ENCODE data around the gene PKP4.

PKP4 gene

DNA sequence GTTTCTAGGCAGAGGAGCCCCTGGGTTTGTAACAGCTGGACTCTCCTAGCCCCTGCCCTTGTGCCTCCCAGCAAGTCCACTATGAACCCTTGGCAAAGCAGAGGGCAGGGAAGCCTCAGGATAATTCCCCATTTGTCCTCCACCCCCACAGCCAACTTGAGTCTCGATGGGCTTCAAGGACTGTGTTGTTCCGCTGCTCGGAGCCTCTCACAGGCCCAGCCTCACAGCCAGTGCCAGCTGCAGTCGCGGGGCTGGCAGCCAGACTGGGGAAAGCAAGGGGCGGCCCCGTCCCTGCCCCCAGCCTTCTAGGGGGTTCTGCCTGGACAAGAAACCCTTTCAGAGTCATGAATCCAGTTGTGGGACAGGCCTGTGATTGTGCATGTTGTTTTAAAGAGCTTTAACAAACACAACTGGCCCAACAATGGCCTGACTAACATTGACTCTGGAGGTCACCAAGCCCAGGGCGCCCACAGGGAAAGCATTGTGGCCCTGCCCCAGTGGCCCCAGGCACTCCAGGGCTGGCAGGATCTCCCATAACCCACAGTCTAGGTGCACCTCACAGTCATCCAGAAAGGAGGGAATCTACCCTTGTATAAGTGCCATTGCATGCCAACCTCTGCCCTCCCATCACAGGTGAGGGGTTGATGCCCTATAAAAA lies 266.6 kb downstream of the PKP4 start:
- Histone ChIP-seq H3F3A (ENCODE audit: insufficient read depth) (no peaks in the 10 kb centered on the region), H3K27me3 (ENCODE audit: low read length) (no peaks in the 10 kb centered on the region), H3K4me2 (ENCODE audit: low read depth, low read length, poor library complexity, severe bottlenecking) (no peak overlapping the region), H2AFZ (ENCODE audit: low read depth, low read length, severe bottlenecking) (no peak overlapping the region), H3K9me2 (replicated peaks; ENCODE audit: insufficient read depth, low read length) (no peaks in the 10 kb centered on the region), H3K36me3 (ENCODE audit: low read length) (no peaks in the 10 kb centered on the region), H3K9me3 (ENCODE audit: insufficient read depth, low read length) (no peaks in the 10 kb centered on the region), H3K27ac (ENCODE audit: low read depth, low read length) (no peak overlapping the region), H3K79me2 (ENCODE audit: insufficient read depth, low read length) (no peaks in the 10 kb centered on the region), H3K9ac (ENCODE audit: low read length) (no peak overlapping the region), H3K4me3 (ENCODE audit: insufficient read depth, low read length, poor library complexity, severe bottlenecking) (no peak overlapping the region), H4K20me1 (ENCODE audit: low read depth, low read length) (no peaks in the 10 kb centered on the region)
- no peak for TF ChIP-seq EZH2phosphoT487 (conservative IDR thresholded peaks at IDR 0.05; ENCODE audit: low read length)
- TF ChIP-seq, protein P1, sequence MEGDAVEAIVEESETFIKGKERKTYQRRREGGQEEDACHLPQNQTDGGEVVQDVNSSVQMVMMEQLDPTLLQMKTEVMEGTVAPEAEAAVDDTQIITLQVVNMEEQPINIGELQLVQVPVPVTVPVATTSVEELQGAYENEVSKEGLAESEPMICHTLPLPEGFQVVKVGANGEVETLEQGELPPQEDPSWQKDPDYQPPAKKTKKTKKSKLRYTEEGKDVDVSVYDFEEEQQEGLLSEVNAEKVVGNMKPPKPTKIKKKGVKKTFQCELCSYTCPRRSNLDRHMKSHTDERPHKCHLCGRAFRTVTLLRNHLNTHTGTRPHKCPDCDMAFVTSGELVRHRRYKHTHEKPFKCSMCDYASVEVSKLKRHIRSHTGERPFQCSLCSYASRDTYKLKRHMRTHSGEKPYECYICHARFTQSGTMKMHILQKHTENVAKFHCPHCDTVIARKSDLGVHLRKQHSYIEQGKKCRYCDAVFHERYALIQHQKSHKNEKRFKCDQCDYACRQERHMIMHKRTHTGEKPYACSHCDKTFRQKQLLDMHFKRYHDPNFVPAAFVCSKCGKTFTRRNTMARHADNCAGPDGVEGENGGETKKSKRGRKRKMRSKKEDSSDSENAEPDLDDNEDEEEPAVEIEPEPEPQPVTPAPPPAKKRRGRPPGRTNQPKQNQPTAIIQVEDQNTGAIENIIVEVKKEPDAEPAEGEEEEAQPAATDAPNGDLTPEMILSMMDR (IDR thresholded peaks at IDR 0.05; ENCODE audit: insufficient read depth, low read length, poor library complexity, severe bottlenecking): no peak

DNA sequence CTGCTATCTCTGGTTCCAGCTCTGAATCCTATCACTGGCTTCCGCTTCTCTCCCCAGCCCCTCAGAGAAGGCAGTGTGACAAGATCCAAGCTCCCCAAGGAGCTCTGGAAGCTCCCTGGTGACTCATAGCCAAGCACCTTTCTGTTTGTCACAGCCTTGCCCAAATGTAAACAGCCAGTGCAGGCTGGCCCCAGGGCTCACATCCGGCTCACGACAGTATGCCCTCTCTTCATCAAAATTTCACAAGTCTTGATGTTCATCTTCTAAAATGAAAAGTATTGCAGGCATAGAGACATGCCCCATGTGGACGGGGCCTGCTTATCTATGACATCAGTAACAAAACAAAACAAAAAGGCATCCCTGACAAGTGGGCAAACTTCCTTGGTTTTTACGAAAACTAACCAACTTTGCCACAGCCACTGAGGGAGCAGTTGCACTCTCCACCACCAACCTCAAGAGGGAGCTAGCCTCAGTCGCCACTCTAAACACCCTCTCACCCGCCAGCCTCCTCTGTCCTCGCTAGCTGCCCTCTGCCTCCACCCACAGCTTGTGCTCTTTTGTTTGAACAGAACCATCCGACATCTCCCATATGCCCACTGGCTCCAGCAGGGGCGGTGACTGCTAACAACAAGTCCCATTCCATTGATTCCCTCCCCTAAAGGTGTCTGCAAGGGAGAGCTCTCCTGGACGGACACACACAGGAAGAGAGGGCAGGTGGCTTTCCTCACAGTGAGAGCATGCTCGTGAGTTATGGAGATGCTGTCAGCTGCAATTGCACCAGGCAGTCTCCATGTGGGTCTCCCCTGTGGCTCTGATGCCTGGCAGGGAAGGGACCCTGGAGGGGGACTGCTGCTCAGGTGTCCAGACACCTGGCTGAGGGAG lies 267.4 kb downstream of the PKP4 start:
- Histone ChIP-seq H3K79me2 (ENCODE audit: insufficient read depth, low read length) (no peaks in the 10 kb centered on the region), H3K9ac (ENCODE audit: low read length) (no peak overlapping the region), H3K27me3 (ENCODE audit: low read length) (no peaks in the 10 kb centered on the region), H3K4me3 (ENCODE audit: insufficient read depth, low read length, poor library complexity, severe bottlenecking) (no peak overlapping the region), H3K9me2 (replicated peaks; ENCODE audit: insufficient read depth, low read length) (no peaks in the 10 kb centered on the region), H3F3A (ENCODE audit: insufficient read depth) (no peaks in the 10 kb centered on the region), H3K36me3 (ENCODE audit: low read length) (no peaks in the 10 kb centered on the region), H3K27ac (ENCODE audit: low read depth, low read length) (no peak overlapping the region), H2AFZ (ENCODE audit: low read depth, low read length, severe bottlenecking) (no peak overlapping the region), H3K4me2 (ENCODE audit: low read depth, low read length, poor library complexity, severe bottlenecking) (no peak overlapping the region), H3K9me3 (ENCODE audit: insufficient read depth, low read length) (no peaks in the 10 kb centered on the region), H4K20me1 (ENCODE audit: low read depth, low read length) (no peaks in the 10 kb centered on the region)
- TF ChIP-seq, protein P1 (IDR thresholded peaks at IDR 0.05; ENCODE audit: insufficient read depth, low read length, poor library complexity, severe bottlenecking): no peak
- no peak for TF ChIP-seq EZH2phosphoT487 (conservative IDR thresholded peaks at IDR 0.05; ENCODE audit: low read length)

DNA sequence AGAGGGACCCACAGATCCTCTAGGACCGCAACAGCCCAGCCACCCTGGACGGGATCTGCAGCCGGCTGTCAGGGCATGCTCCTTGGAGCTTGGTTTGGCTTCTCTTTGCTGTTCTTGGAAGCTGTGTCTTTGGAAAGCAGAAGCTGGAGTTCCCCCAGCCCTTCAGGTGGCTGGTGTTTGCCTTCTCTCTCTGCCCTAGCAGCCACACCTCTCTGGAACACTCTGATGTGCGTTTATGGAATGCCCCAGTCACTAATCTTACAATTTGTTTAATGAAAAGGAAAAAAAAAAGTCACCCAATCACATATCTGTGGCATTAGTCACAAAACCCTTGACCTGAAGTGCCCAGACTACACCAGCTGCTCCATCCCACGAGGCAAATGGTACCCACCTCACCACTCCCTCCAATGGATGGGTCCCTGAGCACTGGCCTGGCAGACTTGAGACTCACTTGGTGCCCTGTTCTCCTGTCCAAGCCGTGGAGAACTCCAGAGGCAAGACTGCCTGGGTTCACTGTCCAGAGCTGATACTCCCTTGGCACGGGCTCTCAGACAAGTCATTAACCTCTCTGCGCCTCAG lies 268.1 kb downstream of the PKP4 start:
- H3K27me3 ChIP-seq (ENCODE audit: low read length): no peaks in the 10 kb centered on the region
- H3K4me3 ChIP-seq (ENCODE audit: insufficient read depth, low read length, poor library complexity, severe bottlenecking): no peak overlapping the region
- H3K9me2 ChIP-seq (replicated peaks; ENCODE audit: insufficient read depth, low read length): no peaks in the 10 kb centered on the region
- H3K9me3 ChIP-seq (ENCODE audit: insufficient read depth, low read length): no peaks in the 10 kb centered on the region
- H3K9ac ChIP-seq (ENCODE audit: low read length): no peak overlapping the region
- TF ChIP-seq, protein P1 (IDR thresholded peaks at IDR 0.05; ENCODE audit: insufficient read depth, low read length, poor library complexity, severe bottlenecking): no peak
- TF ChIP-seq EZH2phosphoT487 (conservative IDR thresholded peaks at IDR 0.05; ENCODE audit: low read length): no peak
- no peaks in the 10 kb centered on the region for H3K36me3 ChIP-seq (ENCODE audit: low read length)
- no peaks in the 10 kb centered on the region for H3K79me2 ChIP-seq (ENCODE audit: insufficient read depth, low read length)
- no peak overlapping the region for H3K4me2 ChIP-seq (ENCODE audit: low read depth, low read length, poor library complexity, severe bottlenecking)
- H4K20me1 ChIP-seq (ENCODE audit: low read depth, low read length): no peaks in the 10 kb centered on the region
- no peaks in the 10 kb centered on the region for H3F3A ChIP-seq (ENCODE audit: insufficient read depth)
- no peak overlapping the region for H3K27ac ChIP-seq (ENCODE audit: low read depth, low read length)
- H2AFZ ChIP-seq (ENCODE audit: low read depth, low read length, severe bottlenecking): no peak overlapping the region
